Fibroblast of skin of back (primary cell): ENCODE results near the gene RABEPK.
"Not testable (repeated sequence)": the region's sequence is repeated elsewhere in the genome, so short reads cannot be mapped to it uniquely, and the experiment has no call there.

Source experiments
- DNase-seq: peaks from one replicate; pipeline ENCODE4 v3.0.0-alpha.2; 2013

The RABEPK gene

DNA sequence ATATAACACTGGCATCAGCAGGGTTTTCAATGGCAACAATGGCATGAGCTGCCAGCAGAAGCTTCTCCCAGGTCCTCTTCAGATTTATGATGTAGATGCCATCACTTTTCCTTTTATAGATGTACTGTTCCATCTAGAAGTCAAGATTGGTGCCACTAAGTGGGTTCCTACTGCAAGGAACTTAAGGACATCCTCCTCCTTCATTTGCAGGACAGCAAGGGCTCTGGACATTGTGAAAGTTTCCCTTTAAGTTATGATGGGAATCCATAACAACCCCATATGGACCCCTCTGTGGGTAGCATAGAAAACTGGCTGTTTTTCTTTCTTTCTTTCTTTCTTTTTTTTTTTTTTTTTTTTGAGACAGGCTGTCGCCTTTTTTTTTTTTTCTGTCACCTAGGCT, 4.8 kb upstream of the RABEPK start:
- not testable (repeated sequence) for DNase-seq

DNA sequence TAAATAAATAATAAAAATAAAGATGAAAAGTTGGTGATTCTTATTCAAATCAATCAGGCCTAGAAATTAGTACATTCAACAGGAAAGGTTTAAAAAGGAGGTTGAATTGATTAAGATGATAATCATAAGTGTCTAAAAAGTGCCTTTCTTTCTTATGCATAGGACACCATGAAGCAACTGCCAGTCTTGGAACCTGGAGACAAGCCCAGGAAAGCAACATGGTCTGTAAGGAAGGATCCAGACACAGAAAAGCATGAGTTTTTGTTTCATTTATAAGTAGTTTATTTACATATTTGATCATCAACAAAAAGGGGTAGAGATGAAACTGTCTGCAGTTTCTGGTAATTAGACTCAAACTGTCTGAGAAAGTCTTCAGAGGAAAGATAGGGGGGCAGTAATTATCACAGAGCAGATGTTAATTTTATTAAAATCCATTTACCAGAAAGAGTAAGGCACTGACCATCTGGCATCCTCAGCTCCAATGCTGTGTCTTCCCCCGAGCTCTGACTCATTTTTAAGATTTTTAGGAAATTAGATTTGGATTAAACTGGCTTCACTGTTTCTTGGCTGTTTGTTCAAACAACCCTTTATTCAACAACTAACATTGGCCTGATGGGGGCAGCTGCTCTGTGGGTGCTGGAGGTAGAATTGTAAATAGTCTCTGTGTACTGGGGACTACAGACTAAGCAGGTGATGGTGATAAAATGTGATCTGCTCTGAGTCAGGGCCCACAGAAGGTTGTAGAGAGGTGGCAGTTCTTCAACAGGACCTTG, 2.7 kb downstream of the RABEPK start:
- no peak for DNase-seq

DNA sequence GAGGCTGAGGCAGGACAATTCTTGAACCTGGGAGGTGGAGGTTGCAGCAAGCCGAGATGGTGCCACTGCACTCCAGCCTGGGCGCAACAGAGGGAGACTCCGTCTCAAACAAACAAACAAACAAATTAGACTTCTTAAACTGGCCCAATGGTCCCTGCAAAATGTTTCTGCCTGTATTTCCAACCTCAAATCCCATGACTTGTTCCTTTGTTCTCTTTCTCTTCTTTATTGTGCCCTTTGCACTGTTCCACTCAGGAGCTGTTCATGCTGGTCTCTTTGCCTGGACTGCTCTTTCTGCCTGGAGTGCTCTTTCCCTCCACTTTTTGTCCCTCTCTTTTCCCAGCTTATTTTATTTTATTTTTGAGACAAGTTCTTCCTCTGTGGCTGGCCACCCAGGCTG, 4.1 kb downstream of the RABEPK start:
- no peak for DNase-seq

DNA sequence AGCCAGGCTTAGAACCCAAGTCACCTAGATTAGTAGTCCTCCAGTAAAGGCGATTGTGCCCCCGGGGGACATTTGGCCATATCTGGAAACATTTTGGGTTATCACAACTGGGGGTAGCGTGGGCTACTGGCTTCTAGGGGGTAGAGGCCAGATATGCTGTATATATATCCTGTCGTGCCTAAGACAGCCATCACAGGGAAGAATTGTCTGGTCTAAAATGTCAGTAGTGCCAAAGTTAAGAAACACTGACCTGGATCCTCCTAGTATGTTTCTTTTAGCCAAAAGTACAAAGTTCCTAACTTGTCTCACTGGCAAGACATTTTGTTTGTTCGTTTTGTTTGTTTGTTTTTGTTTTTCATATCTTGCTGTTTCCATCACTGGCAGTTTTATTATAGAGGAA, 13.8 kb downstream of the RABEPK start:
- DNase-seq: no peak

DNA sequence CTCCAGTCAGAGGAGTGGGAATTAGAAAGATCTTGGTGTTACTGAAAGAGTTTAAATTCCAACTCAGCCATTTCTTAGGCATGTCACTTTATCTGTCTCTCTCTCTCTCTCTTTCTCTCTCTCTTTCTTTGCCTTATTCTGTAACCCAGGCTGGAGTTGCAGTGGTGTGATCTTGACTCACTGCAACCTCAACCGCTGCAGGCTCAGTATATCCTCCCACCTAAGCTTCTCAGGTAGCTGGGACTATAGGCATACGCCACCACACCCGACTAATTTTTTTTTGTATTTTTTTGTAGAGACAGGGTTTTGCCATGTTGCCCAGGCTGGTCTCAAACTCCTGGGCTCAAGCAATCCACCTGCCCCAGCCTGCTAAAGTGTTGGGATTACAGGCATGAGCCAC, 18.3 kb downstream of the RABEPK start:
- no peak for DNase-seq

DNA sequence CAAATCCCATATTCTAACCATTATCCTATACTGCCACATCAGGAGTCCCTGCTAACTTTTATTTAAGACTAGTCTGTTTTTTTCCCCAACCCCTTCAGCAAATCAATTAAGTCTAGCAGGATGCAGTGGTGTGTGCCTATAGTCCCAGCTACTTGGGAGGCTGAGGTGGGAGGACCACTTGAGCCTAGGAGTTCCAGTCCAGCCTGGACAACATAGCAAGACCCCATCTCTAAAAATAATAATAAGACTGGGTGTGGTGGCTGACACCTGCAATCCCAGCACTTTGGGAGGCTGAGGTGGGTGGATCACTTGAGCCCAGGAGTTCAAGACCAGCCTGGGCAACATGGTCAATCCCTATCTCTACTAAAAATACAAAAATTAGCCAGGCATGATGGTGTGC, 24.5 kb downstream of the RABEPK start:
- DNase-seq: not testable (repeated sequence)

DNA sequence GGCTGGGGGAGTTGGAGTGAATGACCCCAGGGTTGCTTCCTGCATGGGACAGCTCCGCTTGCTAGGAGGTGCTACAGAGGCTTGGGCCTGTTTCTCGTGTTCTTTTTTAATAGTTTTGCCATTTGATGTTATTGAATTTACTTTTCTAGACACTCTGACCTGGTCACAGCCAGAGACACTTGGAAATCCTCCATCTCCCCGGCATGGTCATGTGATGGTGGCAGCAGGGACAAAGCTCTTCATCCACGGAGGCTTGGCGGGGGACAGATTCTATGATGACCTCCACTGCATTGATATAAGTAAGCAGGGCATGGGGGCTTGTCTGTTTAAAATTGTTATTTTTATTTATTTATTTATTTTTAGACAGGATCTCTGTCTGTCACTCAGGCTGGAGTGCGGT, 27.4 kb downstream of the RABEPK start:
- DNase-seq: no peak

DNA sequence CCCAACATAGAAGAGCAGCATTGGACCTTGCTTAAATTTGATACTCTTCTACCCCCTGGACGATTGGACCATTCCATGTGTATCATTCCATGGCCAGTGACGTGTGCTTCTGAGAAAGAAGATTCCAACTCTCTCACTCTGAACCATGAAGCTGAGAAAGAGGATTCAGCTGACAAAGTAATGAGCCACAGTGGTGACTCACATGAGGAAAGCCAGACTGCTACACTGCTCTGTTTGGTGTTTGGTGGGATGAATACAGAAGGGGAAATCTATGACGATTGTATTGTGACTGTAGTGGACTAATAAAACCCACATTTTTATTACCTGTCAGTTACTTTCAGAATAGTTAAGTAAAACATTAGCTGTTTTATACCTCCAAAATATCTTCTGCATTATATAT, 33.3 kb downstream of the RABEPK start:
- DNase-seq: peak; percentile 98

DNA sequence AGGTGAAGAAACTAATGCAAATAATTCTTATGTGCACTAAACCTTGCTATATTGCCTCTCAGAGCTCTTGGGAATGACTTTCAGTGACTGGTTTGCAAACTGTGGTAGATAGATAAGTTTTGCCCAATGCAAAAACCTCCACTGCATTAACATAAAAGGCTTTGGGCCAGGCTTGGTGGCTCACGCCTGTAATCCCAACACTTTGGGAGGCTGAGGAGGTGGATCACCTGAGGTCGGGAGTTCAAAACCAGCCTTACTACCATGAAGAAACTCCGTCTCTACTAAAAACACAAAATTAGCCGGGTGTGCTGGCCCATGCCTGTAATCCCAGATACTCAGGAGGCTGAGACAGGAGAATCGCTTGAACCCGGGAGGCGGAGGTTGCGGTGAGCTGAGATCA, 33.8 kb downstream of the RABEPK start:
- DNase-seq: not testable (repeated sequence)

DNA sequence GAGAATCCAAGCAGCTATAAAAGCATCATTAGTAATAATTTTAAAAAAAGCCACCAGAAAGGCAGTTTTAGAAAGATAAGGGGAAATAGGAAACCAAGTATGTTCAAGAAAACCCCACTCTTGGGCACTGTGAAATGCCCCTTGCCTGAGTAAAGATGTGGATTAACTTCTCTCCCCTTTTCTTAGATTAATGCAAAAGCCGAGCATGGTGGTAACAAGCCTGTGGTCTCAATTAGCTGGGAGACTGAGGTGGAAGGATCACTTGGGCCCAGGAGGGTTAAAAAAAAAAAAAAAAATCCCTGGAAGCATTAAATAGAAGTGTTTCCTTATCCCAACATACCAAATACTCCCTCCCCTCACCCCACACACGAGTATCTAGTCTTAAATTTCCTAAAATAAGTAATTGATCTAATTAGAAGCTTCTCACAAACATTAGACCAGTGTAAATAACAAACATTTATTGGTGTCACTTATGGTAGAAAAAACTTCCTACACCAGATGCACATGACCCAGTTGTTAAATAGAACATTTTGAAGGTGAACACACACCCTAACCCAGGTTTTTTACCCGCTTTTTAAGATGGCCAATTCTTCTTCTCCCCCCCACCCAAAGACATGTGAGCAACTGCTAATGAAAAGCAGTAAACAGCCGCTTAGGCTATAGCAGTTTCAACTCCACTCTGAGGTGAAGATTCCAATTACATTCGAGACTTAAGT, 35.6 kb downstream of the RABEPK start:
- no peak for DNase-seq

DNA sequence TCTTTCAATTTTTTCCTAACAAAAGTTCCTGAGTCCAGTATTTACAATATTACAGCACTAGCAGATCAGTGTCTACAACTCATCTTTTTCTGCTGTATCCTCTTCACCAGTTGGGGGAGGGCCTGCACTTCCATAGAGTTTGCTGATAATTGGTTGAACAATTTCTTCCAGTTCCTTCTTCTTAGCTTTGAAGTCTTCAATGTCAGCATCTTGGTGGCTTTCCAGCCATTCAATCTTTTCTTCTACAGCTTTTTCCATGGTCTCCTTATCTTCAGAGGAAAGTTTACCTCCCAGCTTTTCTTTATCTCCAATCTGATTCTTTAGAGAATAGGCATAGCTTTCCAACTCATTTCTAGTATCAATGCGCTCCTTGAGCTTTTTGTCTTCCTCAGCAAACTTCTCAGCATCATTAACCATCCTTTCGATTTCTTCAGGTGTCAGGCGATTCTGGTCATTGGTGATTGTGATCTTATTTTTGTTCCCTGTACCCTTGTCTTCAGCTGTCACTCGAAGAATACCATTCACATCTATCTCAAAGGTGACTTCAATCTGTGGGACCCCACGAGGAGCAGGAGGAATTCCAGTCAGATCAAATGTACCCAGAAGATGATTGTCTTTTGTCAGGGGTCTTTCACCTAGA, 36.3 kb downstream of the RABEPK start:
- not testable (repeated sequence) for DNase-seq

DNA sequence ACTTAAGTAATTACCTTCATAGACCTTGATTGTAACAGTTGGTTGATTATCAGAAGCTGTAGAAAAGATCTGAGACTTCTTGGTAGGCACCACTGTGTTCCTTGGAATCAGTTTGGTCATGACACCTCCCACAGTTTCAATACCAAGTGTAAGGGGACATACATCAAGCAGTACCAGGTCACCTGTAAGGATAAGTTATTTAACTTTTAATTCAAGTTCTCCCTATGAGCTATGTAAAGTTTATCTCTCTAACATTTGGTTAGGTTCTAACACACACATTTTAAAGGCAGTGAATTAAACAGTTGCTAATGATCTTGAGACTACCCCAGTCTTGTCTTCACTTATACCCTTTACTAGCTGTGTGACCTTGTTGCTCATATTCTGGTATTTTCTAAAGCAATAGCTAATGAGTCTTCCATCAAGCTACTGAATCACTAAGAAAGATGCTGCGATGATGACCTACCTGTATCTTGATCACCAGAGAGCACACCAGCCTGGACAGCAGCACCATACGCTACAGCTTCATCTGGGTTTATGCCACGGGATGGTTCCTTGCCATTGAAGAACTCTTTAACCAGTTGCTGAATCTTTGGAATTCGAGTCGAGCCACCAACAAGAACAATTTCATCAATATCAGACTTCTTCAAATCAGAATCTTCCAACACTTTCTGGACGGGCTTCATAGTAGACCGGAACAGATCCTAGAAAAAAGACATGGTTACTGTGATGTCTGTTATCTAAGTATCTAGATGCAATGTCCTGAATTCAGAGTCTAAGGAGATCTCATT, 38.0 kb downstream of the RABEPK start:
- no peak for DNase-seq

DNA sequence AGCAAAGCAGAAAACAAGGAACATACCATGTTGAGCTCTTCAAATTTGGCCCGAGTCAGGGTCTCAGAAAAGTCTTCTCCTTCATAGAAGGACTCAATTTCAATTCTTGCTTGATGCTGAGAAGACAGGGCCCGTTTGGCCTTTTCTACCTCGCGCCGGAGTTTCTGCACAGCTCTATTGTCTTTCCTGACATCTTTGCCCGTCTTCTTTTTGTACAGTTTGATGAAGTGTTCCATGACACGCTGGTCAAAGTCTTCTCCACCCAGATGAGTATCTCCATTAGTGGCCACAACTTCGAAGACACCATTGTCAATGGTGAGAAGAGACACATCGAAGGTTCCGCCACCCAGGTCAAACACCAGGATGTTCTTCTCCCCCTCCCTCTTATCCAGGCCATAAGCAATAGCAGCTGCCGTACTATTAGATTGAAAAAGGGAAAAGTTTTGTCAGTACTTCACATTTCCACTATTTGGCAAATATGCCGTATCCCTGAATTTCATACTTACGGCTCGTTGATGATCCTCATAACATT, 38.6 kb downstream of the RABEPK start:
- no peak for DNase-seq

DNA sequence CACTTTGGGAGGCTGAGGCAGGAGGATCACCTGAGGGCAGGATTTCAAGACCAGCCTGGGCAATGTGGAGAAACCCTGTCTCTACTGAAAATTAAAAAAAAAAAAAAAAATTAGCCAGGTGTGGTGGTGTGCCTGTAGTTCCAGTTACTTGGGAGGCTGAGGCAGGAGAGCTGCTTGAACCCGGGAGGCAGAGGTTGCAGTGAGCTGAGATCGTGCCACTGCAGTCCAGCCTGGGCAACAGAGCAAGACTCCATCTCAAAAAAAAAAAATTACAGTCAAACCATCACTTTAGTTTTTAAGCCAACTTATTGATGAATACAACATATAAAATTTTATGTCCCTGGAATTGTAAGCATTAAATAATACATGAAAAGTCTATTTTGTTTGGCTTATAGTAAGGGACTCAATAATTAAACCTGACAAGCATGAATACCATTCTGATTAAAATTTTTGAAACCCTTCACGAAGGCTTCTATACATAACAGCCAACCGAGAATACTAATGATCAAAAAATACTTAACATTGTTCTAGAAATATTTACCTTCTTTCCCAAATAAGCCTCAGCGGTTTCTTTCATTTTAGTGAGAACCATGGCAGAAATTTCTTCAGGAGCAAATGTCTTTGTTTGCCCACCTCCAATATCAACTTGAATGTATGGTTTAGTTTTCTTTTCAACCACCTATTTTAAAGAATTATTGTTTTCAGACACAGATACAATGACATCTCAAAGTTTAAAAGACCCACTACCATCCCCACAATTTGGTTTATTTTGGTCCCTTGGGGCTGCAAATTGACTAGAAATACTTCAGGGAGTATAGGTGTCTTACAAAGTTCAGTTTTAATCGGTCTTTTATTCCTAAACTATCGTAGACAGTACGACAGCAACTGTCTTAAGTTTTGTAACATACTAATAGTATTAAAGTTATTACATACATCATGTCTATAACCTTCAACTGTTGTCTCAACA, 39.6 kb downstream of the RABEPK start:
- no peak for DNase-seq

DNA sequence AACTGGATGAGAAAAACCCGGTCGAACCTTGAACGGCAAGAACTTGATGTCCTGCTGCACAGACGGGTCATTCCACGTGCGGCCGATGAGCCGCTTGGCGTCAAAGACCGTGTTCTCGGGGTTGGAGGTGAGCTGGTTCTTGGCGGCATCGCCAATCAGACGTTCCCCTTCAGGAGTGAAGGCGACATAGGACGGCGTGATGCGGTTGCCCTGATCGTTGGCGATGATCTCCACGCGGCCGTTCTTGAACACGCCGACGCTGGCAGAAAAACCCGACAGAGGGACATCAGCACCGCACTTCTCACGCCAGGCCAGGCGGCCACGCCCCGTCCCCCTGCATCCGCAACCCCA, 40.3 kb downstream of the RABEPK start:
- DNase-seq: peak; percentile 30

DNA sequence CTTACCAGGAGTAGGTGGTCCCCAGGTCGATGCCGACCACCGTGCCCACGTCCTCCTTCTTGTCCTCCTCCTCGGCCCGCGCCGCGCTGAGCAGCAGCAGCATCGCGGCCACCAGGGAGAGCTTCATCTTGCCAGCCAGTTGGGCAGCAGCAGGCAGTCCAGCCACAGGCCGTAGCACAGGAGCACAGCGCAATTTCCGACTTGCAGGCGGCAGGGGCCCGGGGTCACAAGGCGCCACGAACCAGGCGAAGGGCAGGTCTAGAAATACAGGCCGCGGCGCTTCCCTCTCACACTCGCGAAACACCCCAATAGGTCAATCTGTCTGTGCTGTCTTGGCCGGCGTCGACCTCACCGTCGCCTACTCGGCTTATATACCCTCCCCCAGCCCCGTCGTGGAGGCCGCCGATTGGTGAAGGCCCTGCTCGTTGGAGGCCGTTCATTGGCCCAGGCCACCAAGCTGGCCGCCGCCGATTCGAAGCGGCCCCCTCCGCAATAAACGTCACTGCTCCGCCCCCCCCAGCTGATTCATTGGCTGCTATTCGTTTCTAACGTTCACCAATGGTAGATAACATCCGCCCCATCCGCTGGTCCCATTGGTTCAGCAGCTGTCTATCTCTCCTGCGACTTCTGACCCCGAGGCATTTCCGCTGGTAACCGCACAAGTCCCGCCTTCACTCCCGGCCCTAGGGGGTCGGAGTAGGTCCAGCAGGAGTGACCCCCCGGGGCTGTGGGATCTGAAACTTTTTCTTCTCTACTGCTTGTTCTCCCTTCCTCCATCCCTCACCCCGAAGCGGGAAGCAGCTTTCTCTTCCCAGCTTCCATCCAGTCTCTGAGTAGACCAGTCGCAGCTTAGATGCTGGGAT, 40.9 kb downstream of the RABEPK start, which contains the start of gene HSPA5:
Gene HSPA5 (minus strand): TSS at position 344 of the 863 bp plus-strand sequence. CDS start 217 bp downstream, at position 127.
- DNase-seq: peak; percentile 100

DNA sequence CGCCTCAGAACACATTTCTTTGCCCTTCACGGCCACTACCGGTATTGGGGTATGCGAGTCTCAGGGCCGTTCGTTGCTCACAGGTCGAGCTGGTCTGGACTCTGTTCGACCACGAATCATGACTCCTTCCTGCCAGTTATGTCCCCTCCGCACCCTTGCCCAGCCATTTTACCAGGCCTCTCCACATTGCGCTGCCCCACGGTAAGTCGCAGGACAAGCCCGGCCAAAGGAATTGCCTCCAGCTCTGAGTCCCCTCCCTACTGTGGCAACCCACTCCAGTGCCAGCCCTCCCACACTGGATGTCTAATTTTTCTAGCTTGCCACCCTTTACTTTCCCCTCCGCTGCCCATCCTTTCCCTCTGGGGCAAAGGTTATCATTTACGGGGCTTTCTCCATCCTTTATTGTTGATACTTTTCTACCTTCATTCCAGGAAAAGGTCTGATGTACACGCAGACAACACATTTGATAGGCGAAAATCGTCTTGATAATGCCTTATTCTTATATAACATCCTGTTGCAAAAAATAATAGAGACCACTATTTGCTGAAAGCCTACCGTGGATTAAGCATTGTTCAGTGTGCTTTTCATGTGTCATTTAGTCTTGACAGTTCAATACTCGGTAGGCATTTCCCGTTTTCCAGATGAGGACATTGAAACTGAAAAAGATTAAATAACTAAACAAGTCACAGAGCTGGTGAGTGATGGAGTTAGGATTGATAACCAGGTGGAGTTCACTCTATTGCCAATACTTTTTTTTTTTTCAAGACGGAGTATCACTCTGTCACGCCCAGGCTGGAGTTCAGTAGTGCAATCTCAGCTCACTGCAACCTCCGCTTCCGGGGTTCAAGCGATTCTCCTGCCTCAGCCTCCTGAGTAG, 41.8 kb downstream of the RABEPK start:
- no peak for DNase-seq

DNA sequence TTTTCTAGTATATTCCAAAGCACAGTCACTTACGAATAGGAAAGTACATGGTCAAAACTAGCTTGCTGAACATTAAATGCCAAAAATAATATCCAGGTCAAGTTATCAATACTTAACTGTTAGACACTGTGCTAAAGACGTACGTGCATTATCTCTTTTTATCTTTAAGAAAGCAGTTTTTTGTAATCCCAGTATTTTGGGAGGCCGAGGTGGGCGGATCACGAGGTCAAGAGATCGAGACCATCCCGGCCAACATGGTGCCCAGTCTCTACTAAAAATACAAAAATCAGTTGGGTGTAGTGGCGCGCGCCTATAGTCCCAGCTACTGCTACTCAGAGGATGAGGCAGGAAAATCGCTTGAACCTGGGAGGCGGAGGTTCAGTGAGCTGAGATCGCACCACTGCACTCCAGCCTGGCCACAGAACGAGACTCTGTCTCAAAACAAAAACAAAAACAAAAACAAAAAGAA, 43.5 kb downstream of the RABEPK start:
- DNase-seq: no peak

DNA sequence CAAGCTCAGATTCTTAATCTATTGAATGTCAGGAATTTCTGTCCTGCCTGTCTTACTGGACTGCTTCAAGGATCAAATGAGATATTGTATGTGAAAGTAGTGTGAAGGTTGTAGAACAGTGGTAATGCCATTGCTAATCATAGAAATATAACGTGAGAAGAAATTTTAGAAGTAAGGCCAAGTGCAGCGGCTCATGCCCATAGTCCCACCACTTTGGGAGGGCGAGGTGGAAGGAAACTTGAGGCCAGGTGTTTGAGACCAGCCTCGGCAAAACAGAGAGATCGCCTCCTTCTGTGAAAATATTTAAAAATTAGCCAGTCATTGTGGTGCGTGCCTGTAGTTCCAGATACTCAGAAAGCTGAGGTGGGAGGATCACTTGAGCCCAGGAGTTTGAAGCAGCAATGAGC, 45.9 kb downstream of the RABEPK start:
- DNase-seq: no peak
